ENCODE results near the gene MEAF6. TPM values are rescaled to one million over a fixed set of nuclear protein-coding genes. Genes with fewer than 3 reads are reported as not detected.

The MEAF6 gene
- total RNA-seq = 46.6 and 48.9 TPM in 2 replicates

DNA sequence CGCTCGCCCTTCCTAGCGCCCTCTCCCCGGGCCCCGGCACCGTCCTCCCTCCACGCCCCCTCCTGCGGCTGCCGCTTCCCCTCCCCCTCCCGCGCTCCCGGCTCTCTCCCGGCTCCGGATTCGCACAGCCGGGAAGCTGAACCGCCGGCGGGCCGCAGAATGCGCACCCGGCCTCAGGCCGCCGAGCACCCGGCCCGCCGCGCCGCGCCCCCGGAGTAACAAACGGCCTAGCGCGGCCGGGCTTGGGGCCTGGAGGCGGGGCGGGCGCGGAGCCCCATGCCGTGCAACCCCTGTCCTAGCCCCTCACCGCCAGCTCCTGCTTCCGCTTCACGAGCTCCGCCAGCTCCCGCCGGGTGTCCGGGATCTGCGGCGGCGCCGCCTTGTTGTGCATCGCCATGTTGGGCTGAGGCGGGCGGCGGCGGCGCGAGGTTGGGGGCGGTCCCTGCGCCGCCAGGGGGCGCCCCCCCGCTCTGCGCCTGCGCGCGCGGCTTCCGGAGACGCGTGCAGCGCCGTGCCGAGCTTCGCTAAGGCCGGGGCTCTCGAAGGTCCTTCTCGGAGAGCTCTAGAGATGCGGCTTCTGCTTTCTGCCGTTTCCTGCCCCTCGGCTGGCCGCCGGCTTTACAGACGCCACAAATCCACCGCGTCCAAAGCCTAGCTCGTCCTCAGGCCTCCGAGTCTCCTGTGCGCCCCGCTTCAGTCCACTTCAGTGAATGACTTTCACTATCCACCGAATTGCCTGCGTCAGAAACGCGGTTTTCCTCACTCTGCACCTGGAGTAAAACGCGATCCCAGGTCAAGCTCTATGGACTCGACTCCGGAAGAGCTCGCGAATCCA is at the start of gene MEAF6:
TSS of gene MEAF6 (minus strand) at position 417 of the 835 bp plus-strand sequence. CDS start at position 397, 20 bp downstream.

DNA sequence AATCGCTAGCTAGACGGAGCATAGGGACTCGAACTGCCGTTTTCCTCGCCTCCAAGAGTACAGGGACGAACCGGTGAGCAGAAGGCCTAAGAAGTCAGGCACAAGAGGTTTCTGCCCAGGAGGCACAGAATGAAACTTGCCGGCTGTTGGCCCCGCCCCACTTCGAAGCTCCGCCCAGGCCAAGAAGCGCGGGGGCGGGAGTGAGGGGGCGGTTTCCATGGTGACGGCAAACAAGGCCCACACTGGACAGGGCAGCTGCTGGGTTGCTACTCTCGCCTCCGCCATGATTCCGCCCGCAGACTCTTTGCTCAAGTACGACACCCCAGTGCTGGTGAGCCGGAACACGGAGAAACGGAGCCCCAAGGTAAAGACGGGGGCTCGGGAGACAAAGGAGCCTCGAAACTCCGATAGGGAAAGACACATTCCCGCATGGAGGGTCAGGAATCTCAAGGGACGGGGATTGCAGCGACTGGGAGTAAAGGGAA is 42.2 kb upstream of the MEAF6 start, which contains the start of gene DNALI1:
TSS of gene DNALI1 (plus strand) at position 229 of the 485 bp plus-strand sequence. CDS start at position 284, 55 bp downstream.

DNA sequence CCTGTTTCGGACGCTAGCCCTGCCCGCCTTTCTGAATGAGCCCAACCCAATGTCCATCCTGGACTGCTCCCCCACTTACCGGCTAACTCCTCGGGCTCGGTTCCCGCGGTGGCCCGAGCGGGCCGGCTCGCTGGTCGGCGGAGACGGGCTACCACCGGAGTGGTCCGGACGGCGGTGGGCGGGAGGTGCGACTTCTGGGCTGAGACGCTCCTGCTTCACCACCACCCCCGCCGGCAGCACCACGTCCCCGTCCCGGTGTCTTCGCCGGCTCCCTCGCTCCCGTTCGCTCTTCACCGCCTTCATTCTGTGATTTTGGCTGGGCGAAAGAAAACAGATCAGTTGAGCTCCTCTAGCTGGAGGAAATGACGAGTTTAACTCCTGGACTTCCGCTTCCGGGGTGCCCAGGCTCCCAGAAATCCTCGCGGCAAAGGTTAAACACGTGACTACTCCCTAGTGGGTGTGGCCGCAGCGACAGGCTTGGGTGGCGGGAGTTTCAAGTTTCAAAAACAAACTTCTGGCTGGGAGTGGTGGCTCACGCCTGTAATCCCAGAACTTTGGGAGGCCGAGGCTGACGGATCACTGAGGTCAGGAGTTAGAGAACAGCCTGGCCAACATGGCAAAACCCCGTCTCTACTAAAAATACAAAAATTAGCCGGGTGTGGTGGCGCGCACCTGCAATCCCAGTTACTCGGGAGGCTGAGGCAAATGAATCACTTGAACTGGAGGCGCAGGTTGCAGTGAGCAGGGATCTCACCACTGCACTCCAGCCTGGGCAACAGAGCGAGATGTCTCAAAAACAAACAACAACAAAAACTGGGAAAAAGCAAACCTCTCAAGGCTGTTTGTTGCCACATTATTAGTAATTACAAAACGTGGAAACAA is 39.6 kb upstream of the MEAF6 start, which contains the start of gene SNIP1:
TSS of gene SNIP1 (minus strand) at position 367 of the 882 bp plus-strand sequence. CDS start at position 303, 64 bp downstream.

DNA sequence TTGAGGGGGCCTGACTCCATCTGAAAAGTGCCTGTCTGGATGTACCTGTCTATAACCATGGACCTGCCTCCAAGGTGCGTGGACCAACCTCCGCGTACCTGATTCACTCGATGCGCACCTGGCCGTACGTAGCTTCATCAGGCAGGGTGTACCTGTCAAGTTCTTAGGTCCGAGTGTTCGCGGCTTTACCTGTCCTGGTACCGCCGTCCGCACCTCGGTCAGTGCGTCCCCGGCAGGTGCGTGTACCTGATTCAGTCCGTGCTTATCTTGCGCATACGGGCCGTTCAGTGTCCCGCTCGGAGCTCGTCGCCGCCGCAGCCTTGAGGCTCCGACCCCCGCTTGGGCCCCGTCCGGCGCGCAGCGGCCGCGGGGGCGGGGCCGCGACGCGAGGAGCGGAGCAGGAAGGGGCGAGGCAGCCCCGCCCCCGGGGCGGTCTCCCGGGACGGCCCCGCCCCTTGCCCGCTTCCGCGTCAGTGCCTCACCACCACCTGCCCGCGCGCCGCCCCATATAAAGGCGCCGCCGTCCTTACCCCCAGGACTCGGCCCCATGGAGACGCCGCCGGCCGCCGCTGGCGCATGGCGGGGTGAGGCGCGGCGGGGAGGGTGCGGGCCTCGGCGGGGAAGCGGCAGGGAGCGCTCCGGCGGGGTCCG is 40.4 kb downstream of the MEAF6 start, which contains the start of gene ZC3H12A:
TSS of gene ZC3H12A (plus strand) at position 535 of the 651 bp plus-strand sequence. CDS start 917 bp downstream, outside the sequence.

Other genes starting within 250 kb of the MEAF6 start
- 31.9 and 40.6 TPM in 2 replicates for gene ZC3H12A, start 40.2 kb downstream of the MEAF6 start, total RNA-seq
- gene SNIP1, start 39.5 kb upstream of the MEAF6 start, total RNA-seq = 12.1 and 13.3 TPM in 2 replicates
- gene DNALI1, start 42.2 kb upstream of the MEAF6 start, total RNA-seq = 1.8 and 3.3 TPM in 2 replicates
- gene GNL2, start 81.2 kb upstream of the MEAF6 start, total RNA-seq = 60.4 and 63.5 TPM in 2 replicates
- not detected in 2 replicates for gene RSPO1, start 120.1 kb upstream of the MEAF6 start, total RNA-seq
- 17.1 and 22.4 TPM in 2 replicates for gene CDCA8, start 177.8 kb upstream of the MEAF6 start, total RNA-seq

Data from airway epithelial cell (primary cell).